GM18520 (cell line): ENCODE data around the gene GAB2.
"Not testable (repeated sequence)": the region's sequence is repeated elsewhere in the genome, so short reads cannot be mapped to it uniquely, and the experiment has no call there.

Source experiments
- ATAC-seq: cut with Tn5 transposase; IDR thresholded peaks from one replicate; pipeline ENCODE4 v1.9.1; 2021; ENCODE audit not compliant: unreplicated experiment

GAB2 gene

GRCh38 chr11:78314762-78315161 is 102.9 kb downstream of the GAB2 start:
- no peak for ATAC-seq

GRCh38 chr11:78313898-78314297 is 103.7 kb downstream of the GAB2 start:
- ATAC-seq = no peak

GRCh38 chr11:78313181-78313795 is 104.3 kb downstream of the GAB2 start:
- ATAC-seq = no peak

GRCh38 chr11:78312712-78313111 is 104.9 kb downstream of the GAB2 start:
- no peak for ATAC-seq

- ATAC-seq = no peak
Measured at GRCh38 chr11:78311702-78312371, 105.8 kb downstream of the GAB2 start.

GRCh38 chr11:78310500-78310909 is 107.1 kb downstream of the GAB2 start:
- ATAC-seq = peak; percentile 71

- no peak for ATAC-seq
Measured at GRCh38 chr11:78304201-78304600, 113.4 kb downstream of the GAB2 start.

- no peak for ATAC-seq
Measured at GRCh38 chr11:78300108-78300839, 117.3 kb downstream of the GAB2 start.

- ATAC-seq = no peak
Measured at GRCh38 chr11:78299000-78299710, 118.5 kb downstream of the GAB2 start.

- no peak for ATAC-seq
Measured at GRCh38 chr11:78298291-78298771, 119.3 kb downstream of the GAB2 start.

- no peak for ATAC-seq
Measured at GRCh38 chr11:78295991-78296930, 121.4 kb downstream of the GAB2 start.

- ATAC-seq = no peak
Measured at GRCh38 chr11:78295347-78295746, 122.3 kb downstream of the GAB2 start.

- not testable (repeated sequence) for ATAC-seq
Measured at GRCh38 chr11:78294100-78294499, 123.5 kb downstream of the GAB2 start.

GRCh38 chr11:78293536-78293935 is 124.1 kb downstream of the GAB2 start:
- no peak for ATAC-seq

- no peak for ATAC-seq
Measured at GRCh38 chr11:78292109-78292803, 125.4 kb downstream of the GAB2 start.

- ATAC-seq = no peak
Measured at GRCh38 chr11:78291503-78292108, 126.0 kb downstream of the GAB2 start.

GRCh38 chr11:78290293-78291176 is 127.1 kb downstream of the GAB2 start:
- ATAC-seq = no peak
